SK-N-SH treated with all-trans-retinoic acid at 6 μM for 48 hours (cell line): Measurements from ENCODE around the gene RPL7L1.

Experiments used
- ATAC-seq: fragments of 200-7000 bp; cut with Tn5 transposase; 3 replicates; pipeline ENCODE4 v1.9.1; 2020; ENCODE audit warnings: mild to moderate bottlenecking, moderate library complexity
- ARNTL ChIP-seq: fragments of 450-650 bp; formaldehyde crosslinking; IDR thresholded peaks from 2 replicates; pipeline ENCODE4 v1.5.0; 2020; ENCODE audit warnings: low read depth, mild to moderate bottlenecking, moderate library complexity, borderline replicate concordance
- BACH2 ChIP-seq: fragments of 250-450 bp; sonication (Bioruptor Pico); IDR thresholded peaks from 2 replicates; pipeline ENCODE4 v1.9.0; 2021; ENCODE audit warnings: mild to moderate bottlenecking, borderline replicate concordance
- CSDC2 ChIP-seq: fragments of 250-450 bp; sonication (Bioruptor Pico); IDR thresholded peaks from 2 replicates; pipeline ENCODE4 v1.5.0; 2020; ENCODE audit warnings: mild to moderate bottlenecking, moderate library complexity
- ESRRG ChIP-seq: fragments of 250-450 bp; sonication (Bioruptor Pico); IDR thresholded peaks from 2 replicates; pipeline ENCODE4 v1.6.1; 2021; ENCODE audit warnings: mild to moderate bottlenecking
- GLIS3 ChIP-seq: fragments of 250-450 bp; sonication (Bioruptor Pico); IDR thresholded peaks from 2 replicates; pipeline ENCODE4 v1.5.0; 2020; ENCODE audit warnings: mild to moderate bottlenecking, moderate library complexity
- ISL1 ChIP-seq: fragments of 250-450 bp; sonication (Bioruptor Pico); IDR thresholded peaks from 2 replicates; pipeline ENCODE4 v2.1.2; 2022; ENCODE audit warnings: mild to moderate bottlenecking, moderate library complexity
- OSR1 ChIP-seq: fragments of 250-450 bp; sonication (Bioruptor Pico); IDR thresholded peaks from 2 replicates; pipeline ENCODE4 v1.8.0; 2022; ENCODE audit warnings: moderate library complexity, mild to moderate bottlenecking, inconsistent platforms
- RARB ChIP-seq: fragments of 250-450 bp; sonication (Bioruptor Pico); IDR thresholded peaks from 2 replicates; pipeline ENCODE4 v1.8.0; 2021; ENCODE audit warnings: mild to moderate bottlenecking, moderate library complexity
- SNAI2 ChIP-seq: fragments of 250-450 bp; sonication (Bioruptor Pico); IDR thresholded peaks from 2 replicates; pipeline ENCODE4 v1.5.0; 2020; ENCODE audit warnings: mild to moderate bottlenecking, moderate library complexity
- TOX ChIP-seq: fragments of 250-450 bp; sonication (Bioruptor Pico); IDR thresholded peaks from 2 replicates; pipeline ENCODE4 v1.8.0; 2021; ENCODE audit warnings: mild to moderate bottlenecking, moderate library complexity, borderline replicate concordance
- TSHZ2 ChIP-seq: fragments of 250-450 bp; sonication (Bioruptor Pico); IDR thresholded peaks from 2 replicates; pipeline ENCODE4 v1.5.0; 2020; ENCODE audit warnings: mild to moderate bottlenecking, moderate library complexity
- ZC3H10 ChIP-seq: fragments of 250-450 bp; sonication (Bioruptor Pico); IDR thresholded peaks from 2 replicates; pipeline ENCODE4 v1.5.1; 2021; ENCODE audit warnings: mild to moderate bottlenecking, moderate library complexity
- ZFP3 ChIP-seq: fragments of 250-450 bp; sonication (Bioruptor Pico); IDR thresholded peaks from 2 replicates; pipeline ENCODE4 v1.5.0; 2020; ENCODE audit warnings: mild to moderate bottlenecking, moderate library complexity
- ZFP30 ChIP-seq: fragments of 450-650 bp; formaldehyde crosslinking; IDR thresholded peaks from 2 replicates; pipeline ENCODE4 v1.5.0; 2022; ENCODE audit warnings: mild to moderate bottlenecking, moderate library complexity
- ZNF565 ChIP-seq: fragments of 450-650 bp; formaldehyde crosslinking; conservative IDR thresholded peaks from 2 replicates; pipeline ENCODE4 v1.5.0; 2020; ENCODE audit warnings: low read depth, mild to moderate bottlenecking, moderate library complexity
- ZNF70 ChIP-seq: fragments of 450-650 bp; formaldehyde crosslinking; IDR thresholded peaks from 2 replicates; pipeline ENCODE4 v1.5.0; 2020; ENCODE audit warnings: mild to moderate bottlenecking, moderate library complexity
- ZNF8 ChIP-seq: fragments of 450-650 bp; formaldehyde crosslinking; IDR thresholded peaks from 2 replicates; pipeline ENCODE4 v1.5.0; 2020; ENCODE audit warnings: mild to moderate bottlenecking, moderate library complexity
- TF ChIP-seq, protein P1 (sequence below): fragments of 250-450 bp; sonication (Bioruptor Pico); IDR thresholded peaks from 2 replicates; pipeline ENCODE4 v1.8.0; 2021; ENCODE audit warnings: low read depth, mild to moderate bottlenecking, moderate library complexity, borderline replicate concordance
- TF ChIP-seq, protein P2 (sequence below): fragments of 250-450 bp; sonication (Bioruptor Pico); IDR thresholded peaks from 2 replicates; pipeline ENCODE4 v1.5.1; 2020; ENCODE audit warnings: low read depth, mild to moderate bottlenecking, moderate library complexity
- TF ChIP-seq, protein P3 (sequence below): fragments of 250-450 bp; sonication (Bioruptor Pico); IDR thresholded peaks from 2 replicates; pipeline ENCODE4 v1.5.1; 2021; ENCODE audit warnings: mild to moderate bottlenecking, moderate library complexity

RPL7L1 gene

GRCh38 chr6:42921801-42922200, 42.4 kb downstream of the RPL7L1 start (continued):
- no peak for TF ChIP-seq ZNF8 (CRISPR knock-in tag)

- TF ChIP-seq ZFP30 (CRISPR knock-in tag) = no peak
- no peak for TF ChIP-seq ISL1 (CRISPR knock-in tag)
- TF ChIP-seq ARNTL (CRISPR knock-in tag) = no peak
- no peak for TF ChIP-seq CSDC2 (CRISPR knock-in tag)
- TF ChIP-seq, protein P1, sequence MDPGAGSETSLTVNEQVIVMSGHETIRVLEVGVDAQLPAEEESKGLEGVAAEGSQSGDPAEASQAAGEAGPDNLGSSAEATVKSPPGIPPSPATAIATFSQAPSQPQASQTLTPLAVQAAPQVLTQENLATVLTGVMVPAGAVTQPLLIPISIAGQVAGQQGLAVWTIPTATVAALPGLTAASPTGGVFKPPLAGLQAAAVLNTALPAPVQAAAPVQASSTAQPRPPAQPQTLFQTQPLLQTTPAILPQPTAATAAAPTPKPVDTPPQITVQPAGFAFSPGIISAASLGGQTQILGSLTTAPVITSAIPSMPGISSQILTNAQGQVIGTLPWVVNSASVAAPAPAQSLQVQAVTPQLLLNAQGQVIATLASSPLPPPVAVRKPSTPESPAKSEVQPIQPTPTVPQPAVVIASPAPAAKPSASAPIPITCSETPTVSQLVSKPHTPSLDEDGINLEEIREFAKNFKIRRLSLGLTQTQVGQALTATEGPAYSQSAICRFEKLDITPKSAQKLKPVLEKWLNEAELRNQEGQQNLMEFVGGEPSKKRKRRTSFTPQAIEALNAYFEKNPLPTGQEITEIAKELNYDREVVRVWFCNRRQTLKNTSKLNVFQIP (CRISPR knock-in tag) = no peak
- TF ChIP-seq, protein P2, sequence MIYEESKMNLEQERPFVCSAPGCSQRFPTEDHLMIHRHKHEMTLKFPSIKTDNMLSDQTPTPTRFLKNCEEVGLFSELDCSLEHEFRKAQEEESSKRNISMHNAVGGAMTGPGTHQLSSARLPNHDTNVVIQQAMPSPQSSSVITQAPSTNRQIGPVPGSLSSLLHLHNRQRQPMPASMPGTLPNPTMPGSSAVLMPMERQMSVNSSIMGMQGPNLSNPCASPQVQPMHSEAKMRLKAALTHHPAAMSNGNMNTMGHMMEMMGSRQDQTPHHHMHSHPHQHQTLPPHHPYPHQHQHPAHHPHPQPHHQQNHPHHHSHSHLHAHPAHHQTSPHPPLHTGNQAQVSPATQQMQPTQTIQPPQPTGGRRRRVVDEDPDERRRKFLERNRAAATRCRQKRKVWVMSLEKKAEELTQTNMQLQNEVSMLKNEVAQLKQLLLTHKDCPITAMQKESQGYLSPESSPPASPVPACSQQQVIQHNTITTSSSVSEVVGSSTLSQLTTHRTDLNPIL (CRISPR knock-in tag) = no peak
- TF ChIP-seq ESRRG (CRISPR knock-in tag) = no peak
- no peak for TF ChIP-seq BACH2 (CRISPR knock-in tag)
- no peak for TF ChIP-seq GLIS3 (CRISPR knock-in tag)
- TF ChIP-seq ZFP3 (CRISPR knock-in tag) = no peak
- TF ChIP-seq SNAI2 (CRISPR knock-in tag) = no peak
- TF ChIP-seq ZC3H10 (CRISPR knock-in tag) = no peak
- TF ChIP-seq, protein P3, sequence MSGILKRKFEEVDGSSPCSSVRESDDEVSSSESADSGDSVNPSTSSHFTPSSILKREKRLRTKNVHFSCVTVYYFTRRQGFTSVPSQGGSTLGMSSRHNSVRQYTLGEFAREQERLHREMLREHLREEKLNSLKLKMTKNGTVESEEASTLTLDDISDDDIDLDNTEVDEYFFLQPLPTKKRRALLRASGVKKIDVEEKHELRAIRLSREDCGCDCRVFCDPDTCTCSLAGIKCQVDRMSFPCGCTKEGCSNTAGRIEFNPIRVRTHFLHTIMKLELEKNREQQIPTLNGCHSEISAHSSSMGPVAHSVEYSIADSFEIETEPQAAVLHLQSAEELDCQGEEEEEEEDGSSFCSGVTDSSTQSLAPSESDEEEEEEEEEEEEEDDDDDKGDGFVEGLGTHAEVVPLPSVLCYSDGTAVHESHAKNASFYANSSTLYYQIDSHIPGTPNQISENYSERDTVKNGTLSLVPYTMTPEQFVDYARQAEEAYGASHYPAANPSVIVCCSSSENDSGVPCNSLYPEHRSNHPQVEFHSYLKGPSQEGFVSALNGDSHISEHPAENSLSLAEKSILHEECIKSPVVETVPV = no peak
- TF ChIP-seq RARB (CRISPR knock-in tag) = no peak
- TF ChIP-seq OSR1 (CRISPR knock-in tag) = no peak
- no peak for TF ChIP-seq TOX (CRISPR knock-in tag)
- TF ChIP-seq, all 23 proteins: peak for 0
- no peak for ATAC-seq
Observed at GRCh38 chr6:42923666-42924065, 44.2 kb downstream of the RPL7L1 start.

GRCh38 chr6:42925248-42925857, 45.9 kb downstream of the RPL7L1 start:
- TF ChIP-seq ZNF565 (CRISPR knock-in tag) = no peak
- TF ChIP-seq ZFP30 (CRISPR knock-in tag) = no peak
- TF ChIP-seq SNAI2 (CRISPR knock-in tag) = no peak
- TF ChIP-seq, protein P1 (CRISPR knock-in tag) = no peak
- TF ChIP-seq CSDC2 (CRISPR knock-in tag) = no peak
- TF ChIP-seq, protein P2 (CRISPR knock-in tag) = no peak
- no peak for TF ChIP-seq ZNF70 (CRISPR knock-in tag)
- TF ChIP-seq TSHZ2 (CRISPR knock-in tag) = no peak
- TF ChIP-seq TOX (CRISPR knock-in tag) = no peak
- TF ChIP-seq BACH2 (CRISPR knock-in tag) = no peak
- TF ChIP-seq, protein P3 = no peak
- no peak for TF ChIP-seq ISL1 (CRISPR knock-in tag)
- TF ChIP-seq ZFP3 (CRISPR knock-in tag) = no peak
- TF ChIP-seq GLIS3 (CRISPR knock-in tag) = no peak
- no peak for ATAC-seq
